Colonic mucosa (tissue), 4 donors: ENCODE results near the gene SSTR5. TPM values are rescaled to one million over a fixed set of nuclear protein-coding genes. Genes with fewer than 3 reads are reported as not detected.

Source experiments
- DNase-seq: peaks from one replicate; pipeline ENCODE4 v3.0.0-alpha.2; 2020
- H3K27ac ChIP-seq: fragments of 200-600 bp; one replicate; pipeline ENCODE4 v1.8.0; 2021
- H3K27me3 ChIP-seq: fragments of 200-600 bp; one replicate; pipeline ENCODE4 v1.8.0; 2021
- H3K36me3 ChIP-seq: fragments of 200-600 bp; one replicate; pipeline ENCODE4 v1.8.0; 2021
- H3K4me1 ChIP-seq: fragments of 200-600 bp; one replicate; pipeline ENCODE4 v1.8.0; 2021; ENCODE audit warnings: mild to moderate bottlenecking
- H3K4me3 ChIP-seq: fragments of 200-600 bp; one replicate; pipeline ENCODE4 v1.8.0; 2021
- H3K9ac ChIP-seq, 2 donors: one replicate each; pipeline ENCODE4 v1.7.0; 2013; ENCODE audit warnings: control low read depth in 2 of 2, low read depth in 2 of 2, low read length in 2 of 2
- H3K9me3 ChIP-seq: fragments of 200-600 bp; one replicate; pipeline ENCODE4 v1.8.0; 2021
- CTCF ChIP-seq: fragments of 200-600 bp; IDR thresholded peaks from one replicate; pipeline ENCODE4 v1.8.0; 2022; ENCODE audit warnings: antibody characterized with exemption, mild to moderate bottlenecking
- intact Hi-C: fragments of 100-400 bp; cut with DNase I; formaldehyde crosslinking; loops from one replicate; pipeline ENCODE4 v1.14.1; 2022
- total RNA-seq, 2 donors: library from RNA; stranded (reverse); fragmentation: NEBNext Ultra II Directional in 1 of 2; extraction: Animal tissue kit (Norgen Biotek cat#: 25700) in 1 of 2; gene quantifications; one replicate each; pipeline ENCODE4 v1.2.1, GENCODE V29; 2021
- donor health status: healthy.
- donor health status: DM: no; HTN: no; CAD: no.
- donor health status: DM: no; HTN: no; CAD: no.

SSTR5 gene
- total RNA-seq, 2 donors from 2014 or later: 0.24 to 0.37 TPM

GRCh38 chr16:1036166-1036565 lies 36.4 kb upstream of the SSTR5 start:
- H3K9me3 ChIP-seq: no peaks in the 10 kb centered on the region
- no peaks in the 10 kb centered on the region for H3K4me1 ChIP-seq
- no peak for DNase-seq
- H3K27ac ChIP-seq: no peak overlapping the region
- H3K9ac ChIP-seq: no peak overlapping the region
- H3K27me3 ChIP-seq: no peaks in the 10 kb centered on the region
- no peak overlapping the region for H3K4me3 ChIP-seq
- TF ChIP-seq CTCF: no peak
- intact Hi-C loops: no loop called here
- H3K36me3 ChIP-seq: no peaks in the 10 kb centered on the region

GRCh38 chr16:1036726-1037393 lies 35.7 kb upstream of the SSTR5 start:
- no peaks in the 10 kb centered on the region for H3K27me3 ChIP-seq
- TF ChIP-seq CTCF: no peak
- H3K9ac ChIP-seq: no peak overlapping the region

GRCh38 chr16:1037394-1038257 lies 34.9 kb upstream of the SSTR5 start:
- no peak for TF ChIP-seq CTCF
- Histone ChIP-seq H3K27ac (no peak overlapping the region), H3K4me3 (no peak overlapping the region), H3K27me3 (no peaks in the 10 kb centered on the region), H3K36me3 (no peaks in the 10 kb centered on the region), H3K4me1 (no peaks in the 10 kb centered on the region), H3K9ac (no peak overlapping the region), H3K9me3 (no peaks in the 10 kb centered on the region)
- intact Hi-C loops: no loop called here
- no peak for DNase-seq

More at GRCh38 chr16:1036726-1037393, 35.7 kb upstream of the SSTR5 start:
- no peak overlapping the region for H3K27ac ChIP-seq
- no peak overlapping the region for H3K4me3 ChIP-seq
- no peaks in the 10 kb centered on the region for H3K4me1 ChIP-seq
- no peaks in the 10 kb centered on the region for H3K36me3 ChIP-seq
- DNase-seq: no peak
- no peaks in the 10 kb centered on the region for H3K9me3 ChIP-seq
- intact Hi-C loops: no loop called here

GRCh38 chr16:1038932-1039331 lies 33.6 kb upstream of the SSTR5 start:
- Histone ChIP-seq H3K9me3 (no peaks in the 10 kb centered on the region), H3K27ac (no peak overlapping the region), H3K27me3 (no peaks in the 10 kb centered on the region), H3K4me1 (no peaks in the 10 kb centered on the region), H3K4me3 (no peak overlapping the region), H3K36me3 (no peaks in the 10 kb centered on the region), H3K9ac (no peak overlapping the region)
- TF ChIP-seq CTCF: no peak
- intact Hi-C loops: no loop called here
- no peak for DNase-seq

- TF ChIP-seq CTCF: no peak
- Histone ChIP-seq H3K9me3 (no peaks in the 10 kb centered on the region), H3K4me3 (no peak overlapping the region), H3K27ac (no peak overlapping the region), H3K4me1 (no peaks in the 10 kb centered on the region), H3K27me3 (no peaks in the 10 kb centered on the region), H3K36me3 (no peaks in the 10 kb centered on the region), H3K9ac (no peak overlapping the region)
- intact Hi-C loops: no loop called here
- no peak for DNase-seq
These were observed 32.8 kb upstream of the SSTR5 start for GRCh38 chr16:1039762-1040161.
